ENCODE data around the gene SERINC5.

Gene SERINC5

DNA sequence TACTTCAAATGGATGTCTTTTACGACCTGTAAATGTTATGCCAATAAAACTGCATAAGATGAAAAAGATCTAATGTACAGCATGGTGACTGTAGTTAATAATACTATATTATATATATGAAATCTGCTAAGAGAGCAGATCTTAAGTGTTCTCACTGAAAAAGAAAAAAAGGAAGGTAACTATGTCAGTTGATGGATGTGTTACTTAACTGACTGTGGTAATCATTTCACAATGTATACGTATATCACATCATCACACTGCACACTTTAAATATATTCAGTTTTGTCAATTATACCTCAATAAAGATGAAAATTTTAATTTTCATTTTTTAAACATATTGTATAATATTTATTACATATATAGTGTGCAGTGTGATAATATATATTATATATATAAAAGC is 188.8 kb downstream of the SERINC5 start:
- no peak for DNase-seq (ENCODE audit: low read depth)

- no peak for DNase-seq (ENCODE audit: low read depth)
Observed at GRCh38 chr5:80064124-80064523, 191.7 kb downstream of the SERINC5 start.
